ENCODE data around the gene GABARAPL1.

GABARAPL1 gene

GRCh38 chr12:10234562-10234961 is 21.9 kb downstream of the GABARAPL1 start:
- no peak for DNase-seq (ENCODE audit: low read depth)

- no peak for DNase-seq (ENCODE audit: low read depth)
Measured at GRCh38 chr12:10235761-10236631, 23.3 kb downstream of the GABARAPL1 start.

- DNase-seq (ENCODE audit: low read depth) = no peak
Measured at GRCh38 chr12:10236720-10237119, 24.0 kb downstream of the GABARAPL1 start.

GRCh38 chr12:10238526-10238925 is 25.8 kb downstream of the GABARAPL1 start:
- DNase-seq (ENCODE audit: low read depth) = no peak

GRCh38 chr12:10241290-10241689 is 28.6 kb downstream of the GABARAPL1 start:
- DNase-seq (ENCODE audit: low read depth) = no peak

GRCh38 chr12:10241727-10242126 is 29.1 kb downstream of the GABARAPL1 start:
- DNase-seq (ENCODE audit: low read depth) = no peak

- no peak for DNase-seq (ENCODE audit: low read depth)
Measured at GRCh38 chr12:10242539-10242938, 29.9 kb downstream of the GABARAPL1 start.

GRCh38 chr12:10243818-10244520 is 31.3 kb downstream of the GABARAPL1 start:
- no peak for DNase-seq (ENCODE audit: low read depth)

- DNase-seq (ENCODE audit: low read depth) = no peak
Measured at GRCh38 chr12:10247436-10248058, 34.9 kb downstream of the GABARAPL1 start.

GRCh38 chr12:10249690-10250455 is 37.2 kb downstream of the GABARAPL1 start:
- no peak for DNase-seq (ENCODE audit: low read depth)

- DNase-seq (ENCODE audit: low read depth) = no peak
Measured at GRCh38 chr12:10251669-10252068, 39.0 kb downstream of the GABARAPL1 start.

- DNase-seq (ENCODE audit: low read depth) = no peak
Measured at GRCh38 chr12:10252201-10252600, 39.5 kb downstream of the GABARAPL1 start.

- no peak for DNase-seq (ENCODE audit: low read depth)
Measured at GRCh38 chr12:10256064-10256463, 43.4 kb downstream of the GABARAPL1 start.

- DNase-seq (ENCODE audit: low read depth) = no peak
Measured at GRCh38 chr12:10260927-10261326, 48.2 kb downstream of the GABARAPL1 start.

GRCh38 chr12:10268037-10268436 is 55.4 kb downstream of the GABARAPL1 start:
- DNase-seq (ENCODE audit: low read depth) = no peak

GRCh38 chr12:10272467-10272866 is 59.8 kb downstream of the GABARAPL1 start:
- DNase-seq (ENCODE audit: low read depth) = no peak

All from activated T-cell treated with anti-CD3 and anti-CD28 coated beads for 24 hours (primary cell).